ENCODE results near the gene MGST1.

MGST1 gene, protein sequence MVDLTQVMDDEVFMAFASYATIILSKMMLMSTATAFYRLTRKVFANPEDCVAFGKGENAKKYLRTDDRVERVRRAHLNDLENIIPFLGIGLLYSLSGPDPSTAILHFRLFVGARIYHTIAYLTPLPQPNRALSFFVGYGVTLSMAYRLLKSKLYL

DNA sequence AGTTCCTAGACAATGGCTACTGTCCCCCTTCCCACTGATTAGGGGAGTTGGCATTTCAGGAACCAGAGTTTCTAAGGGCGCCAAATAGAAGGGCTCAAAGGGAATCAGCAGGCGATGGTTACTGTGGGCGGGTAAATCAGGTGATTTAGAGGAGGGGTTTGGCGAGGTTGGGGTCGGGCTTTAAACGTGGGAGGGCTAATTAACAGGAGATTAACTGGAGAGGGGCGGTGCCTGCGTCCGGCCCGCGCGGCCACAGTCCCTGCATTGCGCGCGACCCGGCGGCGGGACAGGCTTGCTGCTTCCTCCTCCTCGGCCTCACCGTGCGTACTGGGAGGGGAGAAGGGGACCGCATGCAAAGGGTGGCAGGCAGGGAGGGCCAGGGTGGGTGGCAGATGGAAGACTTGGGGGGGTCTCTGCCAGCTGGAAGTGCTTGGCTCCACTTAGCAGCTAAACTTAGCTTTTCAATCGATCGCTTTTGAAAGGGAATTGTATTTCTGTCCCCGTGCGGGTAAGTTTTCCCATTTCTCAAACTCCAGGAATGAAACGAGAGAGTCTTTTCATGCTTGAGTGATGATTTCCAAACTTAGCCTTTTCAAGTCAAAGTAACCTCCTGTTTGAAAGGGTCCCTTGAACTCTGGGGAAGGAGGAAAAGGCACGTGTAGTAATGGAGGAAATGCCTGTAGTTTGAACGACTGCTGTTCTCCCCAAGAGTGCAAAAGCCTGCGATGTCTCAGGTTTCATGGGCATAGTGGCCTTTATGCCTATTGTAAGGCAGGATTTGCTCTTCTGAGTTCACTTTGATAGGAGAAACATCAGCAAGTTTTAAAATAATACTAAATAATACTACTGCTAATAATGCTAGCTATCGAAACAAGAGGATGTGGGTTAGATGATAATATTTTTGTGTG is at the start of gene MGST1:
TSS of gene MGST1 (plus strand) at position 255 of the 908 bp plus-strand sequence. CDS start 6,608 bp downstream, outside the sequence.
- DNase-seq (ENCODE audit: low read depth in 2 of 2): no peak

GRCh38 chr12:16299403-16299802 is 48.0 kb upstream of the MGST1 start:
- DNase-seq (ENCODE audit: low read depth in 2 of 2): no peak

DNA sequence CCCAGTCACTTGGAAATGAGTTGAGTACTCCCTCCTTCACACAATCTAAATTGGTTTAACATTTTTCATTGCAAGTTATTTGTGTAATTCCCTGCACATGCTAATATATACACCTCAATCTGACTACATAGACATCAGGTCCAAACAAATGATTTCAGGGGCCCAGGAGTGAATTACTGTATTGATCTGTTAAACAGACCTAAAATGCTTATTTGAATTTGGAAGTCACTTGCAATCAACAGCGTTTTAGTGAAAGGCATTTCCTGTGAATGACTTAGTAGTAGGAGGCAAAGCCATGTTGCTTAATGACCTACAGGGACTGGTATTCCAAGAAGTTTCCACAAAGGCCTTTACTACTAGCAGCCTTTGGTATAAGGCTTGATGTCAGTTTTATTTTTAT is 47.3 kb upstream of the MGST1 start:
- no peak for DNase-seq (ENCODE audit: low read depth in 2 of 2)

GRCh38 chr12:16300736-16301135 is 46.7 kb upstream of the MGST1 start:
- no peak for DNase-seq (ENCODE audit: low read depth in 2 of 2)

- no peak for DNase-seq (ENCODE audit: low read depth in 2 of 2)
These were observed 43.5 kb upstream of the MGST1 start for GRCh38 chr12:16303939-16304338.

DNA sequence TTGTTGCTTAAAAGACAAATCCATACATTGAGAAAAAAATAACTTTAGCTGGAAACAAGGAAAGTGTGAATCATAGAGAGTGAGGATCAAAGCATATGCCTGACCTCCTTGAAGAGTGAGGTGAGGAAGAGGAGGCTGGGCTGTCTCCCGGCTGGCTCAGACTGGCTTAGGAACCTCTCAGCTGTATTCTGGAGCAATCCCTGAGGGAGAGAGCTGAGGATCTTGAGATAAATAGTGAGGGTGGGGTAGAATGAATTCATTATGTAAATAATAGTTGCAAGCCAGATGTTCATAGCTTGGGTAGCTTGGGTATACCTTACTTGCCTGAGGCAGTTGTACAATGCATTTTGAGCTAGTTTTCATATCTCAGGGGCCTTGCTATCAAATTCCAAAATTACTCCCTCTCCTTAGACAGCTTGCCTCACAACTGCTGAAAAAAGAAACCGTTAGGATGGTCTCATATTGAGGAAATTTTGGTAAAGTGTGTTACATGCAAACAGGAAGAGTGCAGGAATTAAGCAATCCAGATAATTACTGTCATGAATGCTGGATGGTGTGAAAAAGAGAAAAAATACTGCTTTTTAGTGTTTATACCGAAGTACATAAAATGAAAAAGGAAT is 39.5 kb upstream of the MGST1 start:
- DNase-seq (ENCODE audit: low read depth in 2 of 2): no peak

DNA sequence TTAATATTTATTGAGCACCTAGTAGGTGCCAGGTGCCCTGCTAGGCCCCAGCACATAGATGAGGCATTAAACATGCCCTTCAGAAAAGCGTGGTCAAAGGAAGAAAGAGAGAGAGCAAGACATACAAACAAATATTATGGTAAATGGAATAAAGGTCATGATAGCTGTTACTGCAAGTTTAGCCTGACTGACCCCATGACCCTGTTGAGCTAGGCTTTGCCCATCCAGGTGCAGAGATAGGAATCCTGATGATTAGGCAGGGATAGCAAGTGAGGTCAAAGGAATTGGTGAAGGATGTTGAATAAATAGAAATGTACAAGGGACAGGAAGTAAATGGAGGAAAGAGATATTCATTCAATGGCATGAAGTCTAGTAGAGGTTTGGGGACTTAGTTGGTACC is 36.5 kb upstream of the MGST1 start:
- no peak for DNase-seq (ENCODE audit: low read depth in 2 of 2)

DNA sequence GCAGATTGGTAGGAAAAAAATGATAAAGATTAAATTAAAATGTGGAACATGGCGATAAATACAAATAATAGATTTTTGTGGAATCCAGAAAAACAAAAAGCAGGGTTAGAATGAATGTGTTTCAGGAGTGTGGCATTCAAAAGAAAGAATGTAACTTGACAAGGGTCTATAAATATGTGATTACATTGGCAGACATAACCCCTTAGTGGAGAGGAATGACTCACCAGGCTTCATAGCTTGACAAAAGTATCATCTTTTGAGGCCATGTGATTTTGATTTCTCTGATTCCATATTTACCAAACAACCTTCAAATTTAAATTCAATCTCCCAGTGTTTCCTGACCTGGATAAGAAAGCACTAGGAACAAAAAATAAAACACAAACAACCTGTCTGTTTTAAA is 24.4 kb upstream of the MGST1 start:
- DNase-seq (ENCODE audit: low read depth in 2 of 2): no peak

DNA sequence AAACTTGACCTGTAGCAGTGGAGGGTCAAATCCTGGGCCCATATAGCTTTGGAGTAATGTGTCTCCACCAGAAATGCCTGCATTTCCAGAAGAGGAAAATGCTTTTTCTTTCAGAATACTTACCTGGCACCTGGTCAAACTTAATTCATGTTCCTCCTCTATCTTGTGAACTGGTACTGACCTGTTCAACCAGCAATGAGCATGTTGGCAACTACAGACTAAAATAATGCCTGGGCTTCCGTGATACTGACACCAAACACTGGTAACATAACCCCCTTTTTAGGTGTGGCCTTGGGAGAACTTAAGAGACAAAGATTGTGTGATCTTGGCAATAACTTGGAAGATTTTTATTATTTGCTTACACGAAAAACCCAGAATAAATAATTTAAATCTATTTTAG is 23.8 kb upstream of the MGST1 start:
- no peak for DNase-seq (ENCODE audit: low read depth in 2 of 2)

- no peak for DNase-seq (ENCODE audit: low read depth in 2 of 2)
These were observed 23.2 kb upstream of the MGST1 start for GRCh38 chr12:16324272-16324671.

GRCh38 chr12:16324772-16325171 is 22.7 kb upstream of the MGST1 start:
- no peak for DNase-seq (ENCODE audit: low read depth in 2 of 2)

DNA sequence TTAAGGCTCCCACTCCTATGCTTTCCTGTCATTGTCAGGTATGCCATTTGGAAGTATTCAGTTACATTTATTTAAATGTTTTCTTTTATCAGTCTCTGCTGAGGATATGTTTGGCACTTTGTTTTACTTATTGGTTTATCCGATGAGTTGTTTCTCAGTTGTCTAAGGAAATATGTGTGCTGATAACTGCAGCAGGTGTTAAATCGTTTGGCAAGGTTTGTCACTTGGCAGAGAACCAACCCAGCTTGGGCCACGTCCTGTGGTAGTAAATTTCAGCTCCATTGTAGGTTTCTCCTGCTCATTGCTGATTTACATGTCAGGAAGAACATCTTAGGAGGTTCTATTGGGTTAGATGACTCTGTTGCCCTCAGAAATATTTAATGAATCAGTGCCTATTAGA is 22.0 kb upstream of the MGST1 start:
- no peak for DNase-seq (ENCODE audit: low read depth in 2 of 2)

DNA sequence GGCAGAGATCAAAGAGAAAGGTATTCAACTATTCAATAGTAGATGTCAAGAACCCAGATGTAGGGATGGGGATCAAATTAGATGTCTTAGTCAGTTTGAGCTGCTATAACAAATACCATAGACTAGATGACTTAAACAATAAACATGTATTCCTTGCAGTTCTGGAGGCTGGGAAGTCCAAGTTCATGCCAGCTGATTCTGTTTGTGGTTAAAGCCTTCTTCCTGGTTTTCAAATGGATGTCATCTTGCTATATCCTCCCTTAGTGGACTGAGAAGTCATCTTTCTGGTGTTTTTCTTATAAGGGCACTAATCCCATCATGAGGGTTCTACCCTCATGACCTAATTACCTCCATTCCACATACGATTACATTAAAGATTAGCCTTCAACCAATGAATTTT is 19.5 kb upstream of the MGST1 start:
- no peak for DNase-seq (ENCODE audit: low read depth in 2 of 2)

DNA sequence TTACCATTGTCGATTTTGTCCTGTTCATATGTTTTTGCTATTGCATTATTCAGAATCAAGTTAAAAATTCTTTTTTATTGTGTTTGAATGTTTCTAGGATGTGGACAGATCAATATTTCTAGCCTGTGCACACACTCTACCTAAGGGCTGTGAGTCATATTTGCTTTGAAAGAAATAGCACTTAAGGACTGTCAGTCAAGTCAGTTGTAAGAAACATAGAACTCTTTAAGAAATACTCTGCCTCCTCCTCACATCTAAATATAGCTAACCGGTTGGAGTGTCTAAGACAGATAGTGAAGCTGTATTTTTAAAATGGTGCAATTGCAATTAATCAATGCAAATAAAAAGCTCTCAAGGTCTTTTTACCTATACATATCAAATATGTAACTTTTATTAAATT is 17.9 kb upstream of the MGST1 start:
- no peak for DNase-seq (ENCODE audit: low read depth in 2 of 2)

GRCh38 chr12:16330560-16330959 is 16.9 kb upstream of the MGST1 start:
- no peak for DNase-seq (ENCODE audit: low read depth in 2 of 2)

- no peak for DNase-seq (ENCODE audit: low read depth in 2 of 2)
These were observed 15.4 kb upstream of the MGST1 start for GRCh38 chr12:16331998-16332397.

GRCh38 chr12:16335838-16336237 is 11.6 kb upstream of the MGST1 start:
- no peak for DNase-seq (ENCODE audit: low read depth in 2 of 2)

GRCh38 chr12:16344269-16344668 is 3.2 kb upstream of the MGST1 start:
- no peak for DNase-seq (ENCODE audit: low read depth in 2 of 2)

DNA sequence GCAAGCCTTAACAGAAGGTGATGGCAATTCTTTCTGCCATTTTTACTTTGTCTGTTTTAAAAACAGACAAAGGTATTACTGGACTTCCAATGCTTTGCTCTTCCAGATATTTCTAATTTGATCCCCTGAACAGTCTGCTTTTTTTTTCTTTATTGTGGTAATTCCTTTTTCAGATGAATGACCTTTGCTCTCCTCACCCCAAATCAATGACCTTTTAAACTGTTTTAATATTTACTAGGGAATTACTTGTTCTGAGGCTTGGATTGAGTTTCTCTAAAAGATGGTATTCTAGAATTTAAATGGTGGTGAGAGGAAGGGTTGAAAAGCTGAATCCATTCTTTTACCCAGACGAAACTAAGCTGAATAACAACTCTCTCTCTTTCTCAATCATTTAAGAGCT is 2.3 kb upstream of the MGST1 start:
- no peak for DNase-seq (ENCODE audit: low read depth in 2 of 2)

- DNase-seq (ENCODE audit: low read depth in 2 of 2): no peak
These were observed 487 bp upstream of the MGST1 start for GRCh38 chr12:16346958-16347357.

GRCh38 chr12:16348435-16349130 is 1.1 kb downstream of the MGST1 start:
- no peak for DNase-seq (ENCODE audit: low read depth in 2 of 2)

- no peak for DNase-seq (ENCODE audit: low read depth in 2 of 2)
These were observed 1.7 kb downstream of the MGST1 start for GRCh38 chr12:16349131-16349460.

GRCh38 chr12:16350682-16351081 is 3.2 kb downstream of the MGST1 start:
- no peak for DNase-seq (ENCODE audit: low read depth in 2 of 2)

Measured in stimulated activated CD4-positive, alpha-beta T cell treated with anti-CD3 and anti-CD28 coated beads, Interleukin-1b, Interleukin-23, amount 100 ng/mL, for 4 hours (primary cell).